Tibial nerve (tissue), 4 donors: ENCODE results near the gene KIAA0586. TPM values are rescaled to one million over a fixed set of nuclear protein-coding genes. Genes with fewer than 3 reads are reported as not detected.

Source experiments
- DNase-seq, 2 donors: peaks; one replicate each; pipeline ENCODE4 v3.0.0-alpha.2; 2019; ENCODE audit warnings: low spot score in 2 of 2
- H3K27ac ChIP-seq, 4 donors: fragments of 200-600 bp; sonication (generic) in 3 of 4; one replicate each; pipeline ENCODE4 v1.5.1; 2017 to 2019; ENCODE audit warnings: mild to moderate bottlenecking in 1 of 4
- H3K27me3 ChIP-seq, 2 donors: fragments of 200-600 bp; sonication (generic) in 1 of 2; one replicate each; pipeline versions ENCODE4 v1.5.1 to v1.6.0; 2017 to 2019
- H3K36me3 ChIP-seq, 3 donors: fragments of 200-600 bp; sonication (generic); one replicate each; pipeline ENCODE4 v1.5.1; 2018 to 2019
- H3K4me1 ChIP-seq, 4 donors: fragments of 200-600 bp; sonication (generic) in 3 of 4; one replicate each; pipeline ENCODE4 v1.5.1; 2017 to 2019
- H3K4me3 ChIP-seq, 4 donors: fragments of 200-600 bp; sonication (generic) in 3 of 4; one replicate each; pipeline ENCODE4 v1.5.1; 2017 to 2019; ENCODE audit warnings: mild to moderate bottlenecking in 1 of 4, moderate library complexity in 1 of 4
- H3K9me3 ChIP-seq, 4 donors: fragments of 200-600 bp; sonication (generic) in 3 of 4; one replicate each; pipeline ENCODE4 v1.5.1; 2017 to 2019
- EP300 ChIP-seq, 2 donors: sonication (generic); formaldehyde crosslinking; IDR thresholded peaks; one replicate each; pipeline ENCODE4 v1.6.1; 2017; ENCODE audit warnings: antibody characterized with exemption in 2 of 2, mild to moderate bottlenecking in 1 of 2
- POLR2A ChIP-seq, 2 donors: fragments of 450-650 bp; IDR thresholded peaks; one replicate each; pipeline ENCODE4 v1.6.1; 2017; ENCODE audit warnings: antibody characterized with exemption in 2 of 2, mild to moderate bottlenecking in 2 of 2, moderate library complexity in 2 of 2
- WGBS, 2 donors: methylation state at CpG; one replicate each; pipeline ENCODE4 v1.1.5; 2018; 5-methylcytosine and 5-hydroxymethylcytosine counted together
- total RNA-seq, 4 donors: library from RNA; depleted of rRNA; stranded (reverse); fragments of >200 nt; gene quantifications; one replicate each; pipeline ENCODE4 v1.1.0, GENCODE V29; 2016
- TF ChIP-seq, protein P1 (sequence below), 5 experiments: fragments of 200-600 bp in 3 of 5; fragments of 450-650 bp in 2 of 5; sonication (generic) in 3 of 5; IDR thresholded peaks; one replicate each; pipeline ENCODE4 v1.5.1; 2016 to 2019; ENCODE audit warnings: antibody characterized with exemption in 5 of 5, mild to moderate bottlenecking in 3 of 5, moderate library complexity in 2 of 5

KIAA0586 gene
- total RNA-seq, 4 donors from 2014 or later, result 17.1 to 27.3 (median 17.5) TPM

- TF ChIP-seq POLR2A (IDR thresholded peaks at IDR 0.05) (no peak), EP300 (IDR thresholded peaks at IDR 0.05) (no peak)
- TF ChIP-seq, protein P1, sequence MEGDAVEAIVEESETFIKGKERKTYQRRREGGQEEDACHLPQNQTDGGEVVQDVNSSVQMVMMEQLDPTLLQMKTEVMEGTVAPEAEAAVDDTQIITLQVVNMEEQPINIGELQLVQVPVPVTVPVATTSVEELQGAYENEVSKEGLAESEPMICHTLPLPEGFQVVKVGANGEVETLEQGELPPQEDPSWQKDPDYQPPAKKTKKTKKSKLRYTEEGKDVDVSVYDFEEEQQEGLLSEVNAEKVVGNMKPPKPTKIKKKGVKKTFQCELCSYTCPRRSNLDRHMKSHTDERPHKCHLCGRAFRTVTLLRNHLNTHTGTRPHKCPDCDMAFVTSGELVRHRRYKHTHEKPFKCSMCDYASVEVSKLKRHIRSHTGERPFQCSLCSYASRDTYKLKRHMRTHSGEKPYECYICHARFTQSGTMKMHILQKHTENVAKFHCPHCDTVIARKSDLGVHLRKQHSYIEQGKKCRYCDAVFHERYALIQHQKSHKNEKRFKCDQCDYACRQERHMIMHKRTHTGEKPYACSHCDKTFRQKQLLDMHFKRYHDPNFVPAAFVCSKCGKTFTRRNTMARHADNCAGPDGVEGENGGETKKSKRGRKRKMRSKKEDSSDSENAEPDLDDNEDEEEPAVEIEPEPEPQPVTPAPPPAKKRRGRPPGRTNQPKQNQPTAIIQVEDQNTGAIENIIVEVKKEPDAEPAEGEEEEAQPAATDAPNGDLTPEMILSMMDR (IDR thresholded peaks at IDR 0.05), result no peak
- Histone ChIP-seq H3K4me1 (peaks cover 0 to 36% (median 12%) of the 10 kb centered on the region in 4 donors), H3K9me3 (no peaks in the 10 kb centered on the region), H3K27ac (no peak overlapping the region), H3K4me3 (no peak overlapping the region), H3K36me3 (peaks cover 0 to 40% (median 5%) of the 10 kb centered on the region in 3 donors), H3K27me3 (no peaks in the 10 kb centered on the region)
- WGBS, 2 donors, result 85 to 86% methylated on average over 1 of the region's 1 CpG
- DNase-seq, result no peak
Observed at GRCh38 chr14:58430156-58430555, 2.6 kb downstream of the KIAA0586 start.

GRCh38 chr14:58439476-58439875, 12.0 kb downstream of the KIAA0586 start:
- no peak for DNase-seq

GRCh38 chr14:58444627-58445026, 17.1 kb downstream of the KIAA0586 start:
- Histone ChIP-seq H3K9me3 (no peaks in the 10 kb centered on the region), H3K27ac (no peak overlapping the region), H3K4me3 (no peak overlapping the region), H3K27me3 (no peaks in the 10 kb centered on the region), H3K36me3 (peaks cover 0 to 89% (median 4%) of the 10 kb centered on the region in 3 donors), H3K4me1 (no peaks in the 10 kb centered on the region)
- TF ChIP-seq EP300 (IDR thresholded peaks at IDR 0.05) (no peak), POLR2A (IDR thresholded peaks at IDR 0.05) (no peak)
- TF ChIP-seq, protein P1 (IDR thresholded peaks at IDR 0.05), result no peak
- WGBS, 2 donors, result 96% methylated on average over 5 of the region's 5 CpGs
- DNase-seq, result no peak

More at GRCh38 chr14:58439476-58439875, 12.0 kb downstream of the KIAA0586 start:
- H3K27ac ChIP-seq, result no peak overlapping the region
- 77 to 86% methylated on average over 5 of the region's 5 CpGs for WGBS, 2 donors
- no peaks in the 10 kb centered on the region for H3K27me3 ChIP-seq
- no peak overlapping the region for H3K4me3 ChIP-seq
- TF ChIP-seq, protein P1 (IDR thresholded peaks at IDR 0.05), result no peak
- TF ChIP-seq EP300 (IDR thresholded peaks at IDR 0.05) (no peak), POLR2A (IDR thresholded peaks at IDR 0.05) (no peak)
- H3K36me3 ChIP-seq, result peaks cover 0 to 91% (median 0%) of the 10 kb centered on the region in 3 donors
- no peaks in the 10 kb centered on the region for H3K4me1 ChIP-seq
- no peaks in the 10 kb centered on the region for H3K9me3 ChIP-seq

DNA sequence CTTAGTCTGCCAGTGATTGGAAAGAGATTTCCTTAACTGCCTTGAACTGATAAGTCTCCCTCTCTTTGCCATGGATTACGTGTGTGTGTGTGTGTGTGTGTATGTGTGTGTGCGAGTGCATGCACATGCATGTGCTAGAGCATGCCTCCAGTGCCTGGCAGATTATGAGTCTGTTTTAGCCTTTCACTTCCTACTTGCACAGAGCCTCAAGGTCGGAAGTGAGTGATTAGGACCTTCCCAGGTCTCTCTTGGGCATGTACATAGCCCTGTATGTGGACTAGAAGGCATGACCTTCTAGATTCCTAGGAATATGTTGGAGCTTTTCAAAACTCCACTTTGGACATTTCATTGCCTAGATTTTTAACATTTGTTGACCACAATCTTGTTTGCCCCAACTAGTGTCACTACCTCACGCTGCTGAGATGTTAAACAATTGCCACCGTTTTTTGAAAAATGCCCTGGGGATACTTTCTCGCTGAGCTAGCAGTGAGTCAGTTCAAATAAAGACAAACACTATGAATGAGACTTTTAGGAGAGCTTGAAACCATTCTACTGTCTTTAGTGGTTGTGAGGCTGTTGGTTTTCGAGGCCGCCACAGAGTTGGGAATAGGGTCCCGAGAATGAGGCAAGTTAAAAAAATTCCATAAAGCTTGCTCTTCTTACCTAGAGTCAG, 28.2 kb downstream of the KIAA0586 start:
- WGBS, 2 donors, result 67 to 77% methylated on average over 9 of the region's 9 CpGs
- no peaks in the 10 kb centered on the region for H3K9me3 ChIP-seq
- H3K27me3 ChIP-seq, result no peaks in the 10 kb centered on the region
- no peak overlapping the region for H3K4me3 ChIP-seq
- H3K36me3 ChIP-seq, result peaks cover 0 to 84% (median 2%) of the 10 kb centered on the region in 3 donors
- H3K4me1 ChIP-seq, result no peaks in the 10 kb centered on the region
- TF ChIP-seq POLR2A (IDR thresholded peaks at IDR 0.05) (no peak), EP300 (IDR thresholded peaks at IDR 0.05) (no peak)
- TF ChIP-seq, protein P1 (IDR thresholded peaks at IDR 0.05), result no peak
- DNase-seq, result no peak
- H3K27ac ChIP-seq, result peak overlapping the region in 1 of 4 donors; percentile 22

- H3K4me1 ChIP-seq, result no peaks in the 10 kb centered on the region
- H3K27me3 ChIP-seq, result no peaks in the 10 kb centered on the region
- peaks cover 0 to 69% (median 2%) of the 10 kb centered on the region in 3 donors for H3K36me3 ChIP-seq
- no peak overlapping the region for H3K4me3 ChIP-seq
- WGBS, 2 donors, result 91 to 97% methylated on average over 2 of the region's 2 CpGs
- no peak for TF ChIP-seq EP300 (IDR thresholded peaks at IDR 0.05)
- DNase-seq, result no peak
- H3K9me3 ChIP-seq, result no peaks in the 10 kb centered on the region
- H3K27ac ChIP-seq, result no peak overlapping the region
Observed at GRCh38 chr14:58460772-58461171, 33.3 kb downstream of the KIAA0586 start.
